Right lobe of liver (tissue), 6 donors: ENCODE measurements around the gene NPL. TPM values are rescaled to one million over a fixed set of nuclear protein-coding genes. Genes with fewer than 3 reads are reported as not detected.
A peak's percentile ranks its signal among the peaks of the same experiment; 100 is the strongest.

Experiments
- ATAC-seq, 4 donors: fragments of 200-7000 bp; cut with Tn5 transposase; one replicate each; pipeline ENCODE4 v1.9.1; 2020; ENCODE audit warnings: mild to moderate bottlenecking in 4 of 4, moderate library complexity in 4 of 4
- DNase-seq, 3 donors: peaks; one replicate each; pipeline ENCODE4 v3.0.0-alpha.2; 2020
- H3K27ac ChIP-seq, 3 donors: fragments of 200-600 bp; one replicate each; pipeline ENCODE4 v1.8.0; 2022
- H3K27me3 ChIP-seq, 2 donors: fragments of 200-600 bp; one replicate each; pipeline ENCODE4 v1.8.0; 2022
- H3K36me3 ChIP-seq, 4 donors: fragments of 200-600 bp; sonication (generic) in 1 of 4; one replicate each; pipeline versions ENCODE4 v1.5.1 to v1.8.0; 2017 to 2022; ENCODE audit warnings: control low read depth in 1 of 4
- H3K4me1 ChIP-seq, 4 donors: fragments of 200-600 bp; sonication (generic) in 1 of 4; one replicate each; pipeline versions ENCODE4 v1.5.1 to v1.8.0; 2017 to 2022; ENCODE audit warnings: control low read depth in 1 of 4
- H3K4me3 ChIP-seq, 3 donors: fragments of 200-600 bp; one replicate each; pipeline ENCODE4 v1.8.0; 2022
- H3K9me3 ChIP-seq, 4 donors: fragments of 200-600 bp; sonication (generic) in 1 of 4; one replicate each; pipeline versions ENCODE4 v1.5.1 to v1.8.0; 2017 to 2022; ENCODE audit warnings: control low read depth in 1 of 4
- CTCF ChIP-seq, 4 donors: fragments of 200-600 bp in 3 of 4; fragments of 450-650 bp in 1 of 4; IDR thresholded peaks; one replicate each; pipeline versions ENCODE4 v1.5.1 to v1.8.0; 2016 to 2022; ENCODE audit warnings: antibody characterized with exemption in 4 of 4, mild to moderate bottlenecking in 2 of 4
- POLR2A ChIP-seq: fragments of 450-650 bp; IDR thresholded peaks from one replicate; pipeline ENCODE4 v1.6.1; 2017; ENCODE audit warnings: antibody characterized with exemption, mild to moderate bottlenecking
- WGBS: methylation state at CpG from one replicate; pipeline ENCODE4 v1.1.6; 2018; ENCODE audit warnings: low coverage, low lambda C conversion rate; ENCODE audit not compliant: insufficient coverage; ENCODE audit errors: missing lambda C conversion rate; 5-methylcytosine and 5-hydroxymethylcytosine counted together
- intact Hi-C, 2 donors: fragments of 100-400 bp; cut with DNase I; formaldehyde crosslinking; loops; one replicate each; pipeline versions ENCODE4 v1.11.2 to v1.14.1; 2022
- long read RNA-seq: library from polyadenylated mRNA; unstranded; transcript quantifications from one replicate; pipeline ENCODE4 v2.0.0, GENCODE V29; 2019
- total RNA-seq, 6 experiments: library from RNA; depleted of rRNA in 2 of 6; stranded (reverse); fragments of >200 nt in 2 of 6; fragmentation: NEBNext Ultra II Directional in 3 of 6; extraction: Animal tissue kit (Norgen Biotek cat#: 25700) in 3 of 6; gene quantifications; one replicate each; pipeline versions ENCODE4 v1.1.0 to v1.2.4, GENCODE V29; 2016 to 2023
- donor health status: DM: no; HTN: yes; CAD: no.
- donor health status: DM: no; HTN: no; CAD: no.
- donor health status: DM: no; HTN: no; CAD: no.
- donor health status: DM: no; HTN: yes; CAD: no.
- donor health status: DM: no; HTN: yes; CAD: no.

Gene NPL
- total RNA-seq = 10 to 100 TPM; 10.1 to 28.1 (median 14.4) TPM
- long read RNA-seq, partial matches to known transcripts = 0 of 6 reads
- long read RNA-seq, other reads (novel, unspliced or antisense) = 6 of 6 reads

GRCh38 chr1:182789138-182790076 lies at the start of gene NPL:
NPL (plus strand) TSS chr1:182789773; CDS start chr1:182794372, 4,599 bp downstream.
- intact Hi-C loops = no loop called here
- Histone ChIP-seq H3K4me3 (peak within 1 kb of the TSS; percentile 52 to 80 (median 62)), H3K4me1 (peaks cover 0 to 6% (median 1%) of the 10 kb centered on the region in 4 donors), H3K27ac (peak within 1 kb of the TSS; percentile 56 to 72 (median 71)), H3K9me3 (no peaks in the 10 kb centered on the region), H3K27me3 (no peaks in the 10 kb centered on the region), H3K36me3 (no peaks in the 10 kb centered on the region)
- TF ChIP-seq POLR2A (peak; percentile 98), CTCF (IDR thresholded peaks at IDR 0.05) (no peak)
- 0% methylated on average over 43 of the region's 93 CpGs for WGBS
- ATAC-seq = peak; percentile 91 to 97 (median 94)
- peak; percentile 89 to 91 (median 91) for DNase-seq

- no peak overlapping the region for H3K4me3 ChIP-seq
- 89% methylated on average over 1 of the region's 1 CpG for WGBS
- no peaks in the 10 kb centered on the region for H3K36me3 ChIP-seq
- H3K9me3 ChIP-seq = no peaks in the 10 kb centered on the region
- no peak overlapping the region for H3K27ac ChIP-seq
- no peaks in the 10 kb centered on the region for H3K4me1 ChIP-seq
- TF ChIP-seq CTCF (IDR thresholded peaks at IDR 0.05) = no peak
- TF ChIP-seq POLR2A = no peak
- intact Hi-C loops = no loop called here
- DNase-seq = no peak
- ATAC-seq = no peak
- H3K27me3 ChIP-seq = no peaks in the 10 kb centered on the region
Measured at GRCh38 chr1:182740120-182740519, 49.5 kb upstream of the NPL start.

GRCh38 chr1:182742780-182743179 lies 46.8 kb upstream of the NPL start:
- Histone ChIP-seq H3K9me3 (no peaks in the 10 kb centered on the region), H3K4me1 (no peaks in the 10 kb centered on the region), H3K36me3 (no peaks in the 10 kb centered on the region), H3K27me3 (no peaks in the 10 kb centered on the region), H3K4me3 (no peak overlapping the region), H3K27ac (no peak overlapping the region)
- intact Hi-C loops = no loop called here
- WGBS = 88% methylated on average over 1 of the region's 1 CpG
- TF ChIP-seq POLR2A = no peak
- ATAC-seq = no peak
- DNase-seq = no peak

GRCh38 chr1:182752077-182752988 lies 37.2 kb upstream of the NPL start:
- DNase-seq (no peak), ATAC-seq (no peak)
- Histone ChIP-seq H3K27ac (no peak overlapping the region), H3K9me3 (no peaks in the 10 kb centered on the region), H3K4me3 (no peak overlapping the region), H3K27me3 (no peaks in the 10 kb centered on the region), H3K4me1 (no peaks in the 10 kb centered on the region), H3K36me3 (no peaks in the 10 kb centered on the region)
- 51% methylated on average over 11 of the region's 14 CpGs for WGBS
- TF ChIP-seq POLR2A = no peak
- no peak for TF ChIP-seq CTCF (IDR thresholded peaks at IDR 0.05)
- intact Hi-C loops = no loop called here
